Peyer's patch (tissue), 4 donors: ENCODE measurements around the gene DNAJC30. TPM values are rescaled to one million over a fixed set of nuclear protein-coding genes. Genes with fewer than 3 reads are reported as not detected.

Experiments used
- DNase-seq, 3 donors: peaks; one replicate each; pipeline ENCODE4 v3.0.0-alpha.2; 2017 to 2019
- H3K27ac ChIP-seq, 4 donors: fragments of 200-600 bp; sonication (generic); one replicate each; pipeline ENCODE4 v1.5.1; 2016 to 2019
- H3K27me3 ChIP-seq, 2 donors: fragments of 200-600 bp; sonication (generic); one replicate each; pipeline ENCODE4 v1.5.1; 2019
- H3K36me3 ChIP-seq, 3 donors: fragments of 200-600 bp; sonication (generic); one replicate each; pipeline ENCODE4 v1.5.1; 2016 to 2019
- H3K4me1 ChIP-seq, 4 donors: fragments of 200-600 bp; sonication (generic); one replicate each; pipeline ENCODE4 v1.5.1; 2016 to 2019
- H3K4me3 ChIP-seq, 4 donors: fragments of 200-600 bp; sonication (generic); 1 replicate in 3 of 4; 2 replicates in 1 of 4; pipeline ENCODE4 v1.5.1; 2016 to 2019; ENCODE audit warnings: mild to moderate bottlenecking in 1 of 4
- H3K9me3 ChIP-seq, 4 donors: fragments of 200-600 bp; sonication (generic); one replicate each; pipeline ENCODE4 v1.5.1; 2016 to 2019; ENCODE audit warnings: mild to moderate bottlenecking in 1 of 4
- POLR2A ChIP-seq, 2 donors: fragments of 450-650 bp; IDR thresholded peaks; one replicate each; pipeline ENCODE4 v1.5.1; 2017; ENCODE audit warnings: antibody characterized with exemption in 2 of 2, mild to moderate bottlenecking in 2 of 2, moderate library complexity in 2 of 2
- total RNA-seq, 4 donors: library from RNA; depleted of rRNA; stranded (reverse); fragments of >200 nt; gene quantifications; one replicate each; pipeline ENCODE4 v1.1.0, GENCODE V29; 2016
- TF ChIP-seq, protein P1 (sequence below), 6 experiments: fragments of 450-650 bp in 4 of 6; fragments of 200-600 bp in 2 of 6; sonication (generic) in 1 of 6; IDR thresholded peaks; one replicate each; pipeline ENCODE4 v1.5.1; 2017 to 2019; ENCODE audit warnings: antibody characterized with exemption in 6 of 6, mild to moderate bottlenecking in 3 of 6, moderate library complexity in 1 of 6

Gene DNAJC30
- total RNA-seq, 4 donors from 2014 or later, result 1.7 to 8.1 (median 5.6) TPM

DNA sequence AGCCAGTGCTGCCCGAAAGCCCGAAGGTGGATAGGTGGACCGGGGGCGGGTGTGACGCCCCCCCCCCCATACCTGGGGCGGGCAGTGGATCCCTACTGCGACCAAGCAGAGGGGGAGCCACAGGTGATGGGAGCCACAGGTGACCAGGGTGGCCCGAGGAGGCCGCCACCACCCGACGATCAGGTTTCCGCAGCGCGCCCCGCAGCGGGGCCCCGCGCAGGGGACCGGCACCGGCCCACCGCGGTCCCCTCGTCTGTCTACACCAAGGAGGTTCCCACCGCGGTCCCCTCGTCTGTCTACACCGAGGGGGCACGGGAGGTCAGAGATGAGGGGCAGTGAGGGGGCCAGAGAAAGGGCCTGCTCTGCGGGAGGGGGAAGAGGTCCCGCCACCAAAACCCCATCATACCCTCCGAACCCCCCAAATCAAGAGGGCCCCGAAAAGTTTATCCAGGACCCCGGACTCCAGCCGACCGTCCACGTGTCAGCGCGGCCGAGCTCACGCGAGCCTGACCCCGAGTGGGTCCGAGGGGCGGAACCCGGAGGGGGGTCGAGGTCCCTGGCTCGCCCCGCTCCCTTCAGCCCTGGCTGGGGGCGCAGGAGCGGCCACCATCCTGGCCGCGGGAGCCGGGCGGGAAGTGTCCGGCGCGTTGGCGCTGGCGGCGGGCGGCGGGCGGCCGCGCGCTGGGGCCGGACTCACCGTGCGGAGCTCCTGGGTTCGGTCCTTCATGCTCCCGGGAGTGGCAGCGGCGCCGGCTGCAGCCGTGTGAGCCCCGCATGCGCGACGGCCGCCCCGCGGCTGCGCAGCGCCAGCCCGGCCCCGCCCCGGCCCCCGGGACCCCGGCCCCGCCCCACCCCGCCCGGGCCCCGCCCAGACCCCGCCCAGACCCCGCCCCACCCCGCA is 35.9 kb upstream of the DNAJC30 start, which contains the start of gene STX1A:
STX1A (minus strand) TSS at position 765 of the 901 bp plus-strand sequence; CDS start at position 727, 38 bp downstream.
- Histone ChIP-seq H3K9me3 (no peaks in the 10 kb centered on the region), H3K4me3 (peak within 1 kb of the TSS; percentile 64 to 92 (median 74)), H3K4me1 (peaks cover 0 to 43% (median 13%) of the 10 kb centered on the region in 4 donors), H3K27me3 (no peaks in the 10 kb centered on the region), H3K27ac (peak within 1 kb of the TSS in 2 of 4 donors; percentile 30 to 61), H3K36me3 (no peaks in the 10 kb centered on the region)
- TF ChIP-seq, protein P1, sequence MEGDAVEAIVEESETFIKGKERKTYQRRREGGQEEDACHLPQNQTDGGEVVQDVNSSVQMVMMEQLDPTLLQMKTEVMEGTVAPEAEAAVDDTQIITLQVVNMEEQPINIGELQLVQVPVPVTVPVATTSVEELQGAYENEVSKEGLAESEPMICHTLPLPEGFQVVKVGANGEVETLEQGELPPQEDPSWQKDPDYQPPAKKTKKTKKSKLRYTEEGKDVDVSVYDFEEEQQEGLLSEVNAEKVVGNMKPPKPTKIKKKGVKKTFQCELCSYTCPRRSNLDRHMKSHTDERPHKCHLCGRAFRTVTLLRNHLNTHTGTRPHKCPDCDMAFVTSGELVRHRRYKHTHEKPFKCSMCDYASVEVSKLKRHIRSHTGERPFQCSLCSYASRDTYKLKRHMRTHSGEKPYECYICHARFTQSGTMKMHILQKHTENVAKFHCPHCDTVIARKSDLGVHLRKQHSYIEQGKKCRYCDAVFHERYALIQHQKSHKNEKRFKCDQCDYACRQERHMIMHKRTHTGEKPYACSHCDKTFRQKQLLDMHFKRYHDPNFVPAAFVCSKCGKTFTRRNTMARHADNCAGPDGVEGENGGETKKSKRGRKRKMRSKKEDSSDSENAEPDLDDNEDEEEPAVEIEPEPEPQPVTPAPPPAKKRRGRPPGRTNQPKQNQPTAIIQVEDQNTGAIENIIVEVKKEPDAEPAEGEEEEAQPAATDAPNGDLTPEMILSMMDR (IDR thresholded peaks at IDR 0.05), result no peak
- no peak for TF ChIP-seq POLR2A (IDR thresholded peaks at IDR 0.05)
- peak; percentile 56 to 85 (median 83) for DNase-seq

GRCh38 chr7:73718438-73718881 is 35.2 kb upstream of the DNAJC30 start:
- Histone ChIP-seq H3K4me3 (peak overlapping the region; percentile 64 to 92 (median 74)), H3K9me3 (no peaks in the 10 kb centered on the region), H3K36me3 (no peaks in the 10 kb centered on the region), H3K4me1 (peaks cover 0 to 43% (median 13%) of the 10 kb centered on the region in 4 donors), H3K27me3 (no peaks in the 10 kb centered on the region), H3K27ac (no peak overlapping the region)
- no peak for TF ChIP-seq POLR2A (IDR thresholded peaks at IDR 0.05)
- TF ChIP-seq, protein P1 (IDR thresholded peaks at IDR 0.05), result no peak
- no peak for DNase-seq

GRCh38 chr7:73717991-73718405 is 34.7 kb upstream of the DNAJC30 start:
- Histone ChIP-seq H3K9me3 (no peaks in the 10 kb centered on the region), H3K27ac (no peak overlapping the region), H3K4me3 (peak overlapping the region in 2 of 4 donors; percentile 64 to 92), H3K4me1 (peaks cover 0 to 43% (median 13%) of the 10 kb centered on the region in 4 donors), H3K36me3 (no peaks in the 10 kb centered on the region), H3K27me3 (no peaks in the 10 kb centered on the region)
- TF ChIP-seq, protein P1 (IDR thresholded peaks at IDR 0.05), result no peak
- TF ChIP-seq POLR2A (IDR thresholded peaks at IDR 0.05), result no peak
- peak in 2 of 3 donors; percentile 39 to 84 for DNase-seq

- no peaks in the 10 kb centered on the region for H3K27me3 ChIP-seq
- peaks cover 0 to 43% (median 13%) of the 10 kb centered on the region in 4 donors for H3K4me1 ChIP-seq
- no peak overlapping the region for H3K27ac ChIP-seq
- TF ChIP-seq POLR2A (IDR thresholded peaks at IDR 0.05), result no peak
- TF ChIP-seq, protein P1 (IDR thresholded peaks at IDR 0.05), result no peak
- DNase-seq, result no peak
- no peaks in the 10 kb centered on the region for H3K36me3 ChIP-seq
- no peaks in the 10 kb centered on the region for H3K9me3 ChIP-seq
- H3K4me3 ChIP-seq, result no peak overlapping the region
These were observed 34.0 kb upstream of the DNAJC30 start for GRCh38 chr7:73717025-73717807.

DNA sequence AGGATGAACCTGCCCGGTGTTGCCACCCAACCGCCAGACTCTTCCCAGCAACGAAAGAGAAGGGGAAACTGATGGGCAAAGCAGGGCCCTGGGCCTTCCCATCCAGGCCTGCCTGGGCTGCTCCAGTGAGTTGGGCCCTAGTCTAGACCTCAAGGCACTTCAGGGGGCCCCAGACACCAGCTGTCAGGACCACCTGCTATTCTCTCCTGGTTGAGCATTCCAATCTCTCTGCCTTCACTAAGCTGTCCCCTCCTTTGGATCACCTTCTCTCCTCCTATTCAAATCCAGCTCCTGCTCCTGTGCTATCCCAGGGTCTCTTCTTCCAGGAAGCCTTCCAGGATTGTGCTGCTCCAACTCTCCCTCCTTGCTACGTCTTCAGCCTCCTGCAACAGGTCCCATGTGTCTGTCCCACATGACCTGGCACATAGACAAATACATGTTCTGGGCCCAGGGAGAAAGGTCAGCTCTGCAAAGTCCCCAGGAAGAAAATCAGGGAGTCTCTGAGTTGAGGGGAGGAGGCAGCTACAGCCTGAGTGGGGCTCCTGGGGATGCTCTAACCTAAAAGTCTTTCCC is 33.2 kb upstream of the DNAJC30 start:
- H3K4me3 ChIP-seq, result no peak overlapping the region
- H3K27me3 ChIP-seq, result no peaks in the 10 kb centered on the region
- H3K9me3 ChIP-seq, result no peaks in the 10 kb centered on the region
- H3K36me3 ChIP-seq, result no peaks in the 10 kb centered on the region
- H3K27ac ChIP-seq, result peak overlapping the region in 1 of 4 donors; percentile 14
- no peak for DNase-seq
- H3K4me1 ChIP-seq, result peaks cover 0 to 43% (median 13%) of the 10 kb centered on the region in 4 donors
- no peak for TF ChIP-seq POLR2A (IDR thresholded peaks at IDR 0.05)
- TF ChIP-seq, protein P1 (IDR thresholded peaks at IDR 0.05), result no peak
